GM12801 (cell line): ENCODE data around the gene DENND1A.

Source experiments
- TF ChIP-seq, protein P1 (sequence below): IDR thresholded peaks from one replicate; pipeline ENCODE4 v1.5.1; 2011; ENCODE audit warnings: control low read depth; ENCODE audit not compliant: insufficient read length; ENCODE audit errors: extremely low read depth

Gene DENND1A

DNA sequence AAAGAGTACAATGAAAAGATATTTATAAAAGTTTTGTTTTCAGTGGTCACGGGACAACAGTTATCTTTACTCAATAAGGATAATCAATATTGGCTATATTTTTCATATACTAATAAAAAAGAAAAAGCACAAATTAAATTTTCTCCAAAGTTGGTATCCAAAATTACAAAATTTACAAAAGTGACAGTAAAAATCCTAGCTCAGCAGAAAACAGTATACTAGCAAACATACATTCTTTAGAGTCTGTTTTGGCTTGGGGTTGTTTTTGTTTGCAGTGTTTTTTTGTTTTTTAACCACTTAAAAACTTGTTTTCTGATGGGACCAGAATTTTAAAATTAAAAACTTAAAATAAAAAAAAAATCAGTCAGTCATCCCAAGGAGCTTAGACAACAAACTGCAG is 183.2 kb downstream of the DENND1A start:
- TF ChIP-seq, protein P1, sequence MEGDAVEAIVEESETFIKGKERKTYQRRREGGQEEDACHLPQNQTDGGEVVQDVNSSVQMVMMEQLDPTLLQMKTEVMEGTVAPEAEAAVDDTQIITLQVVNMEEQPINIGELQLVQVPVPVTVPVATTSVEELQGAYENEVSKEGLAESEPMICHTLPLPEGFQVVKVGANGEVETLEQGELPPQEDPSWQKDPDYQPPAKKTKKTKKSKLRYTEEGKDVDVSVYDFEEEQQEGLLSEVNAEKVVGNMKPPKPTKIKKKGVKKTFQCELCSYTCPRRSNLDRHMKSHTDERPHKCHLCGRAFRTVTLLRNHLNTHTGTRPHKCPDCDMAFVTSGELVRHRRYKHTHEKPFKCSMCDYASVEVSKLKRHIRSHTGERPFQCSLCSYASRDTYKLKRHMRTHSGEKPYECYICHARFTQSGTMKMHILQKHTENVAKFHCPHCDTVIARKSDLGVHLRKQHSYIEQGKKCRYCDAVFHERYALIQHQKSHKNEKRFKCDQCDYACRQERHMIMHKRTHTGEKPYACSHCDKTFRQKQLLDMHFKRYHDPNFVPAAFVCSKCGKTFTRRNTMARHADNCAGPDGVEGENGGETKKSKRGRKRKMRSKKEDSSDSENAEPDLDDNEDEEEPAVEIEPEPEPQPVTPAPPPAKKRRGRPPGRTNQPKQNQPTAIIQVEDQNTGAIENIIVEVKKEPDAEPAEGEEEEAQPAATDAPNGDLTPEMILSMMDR, result no peak

DNA sequence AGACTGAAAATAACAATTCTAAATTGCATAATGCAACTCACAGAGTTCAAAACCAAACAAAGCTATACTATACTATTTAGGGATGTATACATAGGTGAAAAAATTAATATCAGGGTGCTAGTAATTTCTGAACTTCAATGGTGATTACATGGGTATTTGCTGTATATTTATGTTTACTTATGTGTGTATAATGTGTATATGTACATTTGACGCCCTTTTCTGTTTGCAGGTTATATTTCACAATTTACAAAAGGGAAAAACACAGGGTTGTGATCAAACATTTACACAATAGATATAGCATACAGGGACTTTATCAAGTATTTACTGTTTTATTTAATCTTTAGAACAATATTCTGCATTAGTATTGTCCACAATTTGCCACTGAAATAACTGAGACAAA is 184.0 kb downstream of the DENND1A start:
- TF ChIP-seq, protein P1, result no peak

DNA sequence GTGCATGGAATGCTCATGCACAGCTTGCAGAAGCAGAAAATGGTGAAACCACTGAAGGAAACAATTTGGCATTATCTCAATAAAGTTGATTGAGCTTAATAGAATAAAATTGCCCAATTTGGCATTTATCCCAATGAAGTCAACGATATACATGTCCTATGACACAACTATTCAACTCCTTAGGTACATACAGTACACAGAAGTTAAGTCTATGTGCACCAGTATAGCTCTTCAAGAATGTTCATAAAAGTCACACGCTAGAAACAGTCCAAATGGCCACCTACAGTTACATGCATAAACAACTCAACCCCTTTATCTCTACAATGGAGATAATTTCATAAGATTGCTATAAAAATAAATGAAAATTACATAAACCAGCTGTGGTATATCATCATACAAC is 184.5 kb downstream of the DENND1A start:
- TF ChIP-seq, protein P1, result no peak

DNA sequence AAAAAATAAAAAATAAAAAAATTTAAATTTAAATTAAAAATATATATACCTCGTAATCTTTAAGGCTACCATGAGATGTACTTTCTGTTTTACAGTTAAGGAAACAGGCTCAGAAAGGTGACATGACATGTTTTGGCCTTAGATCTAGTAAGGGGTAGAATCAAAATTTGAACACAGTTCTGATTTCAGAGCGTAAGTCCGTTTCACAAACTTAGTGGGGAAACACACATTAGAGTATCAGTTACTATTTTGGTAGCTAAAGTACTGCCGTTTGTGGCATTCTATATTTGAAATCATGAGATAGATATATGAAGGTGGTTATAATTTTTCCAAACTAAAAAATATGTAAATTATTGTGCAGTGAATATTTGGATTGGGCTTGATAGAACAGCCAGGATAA is 186.2 kb downstream of the DENND1A start:
- TF ChIP-seq, protein P1, result no peak

DNA sequence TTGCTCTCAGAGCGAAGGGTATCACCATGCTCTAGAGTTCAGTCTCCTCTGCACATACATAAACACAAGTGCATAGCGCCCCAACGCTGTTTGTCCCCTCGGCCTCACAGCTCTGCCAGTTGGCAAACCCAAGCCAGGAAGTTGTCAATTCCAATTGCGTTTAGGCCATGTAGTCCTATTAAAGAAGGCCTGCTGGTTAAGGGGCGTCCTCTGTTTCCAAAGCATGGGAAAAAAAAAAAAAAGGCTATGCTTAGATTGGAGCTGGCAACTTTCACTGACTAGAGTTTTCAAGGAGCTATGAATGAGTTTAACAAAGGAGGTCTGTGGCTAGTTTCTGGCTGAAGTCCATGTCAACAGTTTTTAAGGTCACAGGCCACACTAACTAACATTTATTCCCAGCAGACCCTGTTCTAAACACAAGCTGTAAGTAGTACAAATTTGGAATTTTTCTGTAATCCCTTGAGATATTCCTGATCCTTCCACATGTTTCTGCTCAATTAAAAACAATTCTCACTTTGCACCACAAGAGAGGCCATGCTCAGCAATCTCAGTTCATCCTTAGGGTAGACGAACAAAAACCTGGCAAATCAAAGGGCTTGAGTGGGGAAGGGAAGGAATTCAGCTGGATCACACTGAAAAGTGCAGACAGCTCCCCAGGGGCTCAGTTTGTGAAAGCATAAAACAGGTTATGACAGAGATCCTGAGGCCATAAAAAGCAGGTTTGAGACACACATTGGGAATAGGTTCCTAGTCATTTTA is 187.7 kb downstream of the DENND1A start:
- TF ChIP-seq, protein P1, result no peak

DNA sequence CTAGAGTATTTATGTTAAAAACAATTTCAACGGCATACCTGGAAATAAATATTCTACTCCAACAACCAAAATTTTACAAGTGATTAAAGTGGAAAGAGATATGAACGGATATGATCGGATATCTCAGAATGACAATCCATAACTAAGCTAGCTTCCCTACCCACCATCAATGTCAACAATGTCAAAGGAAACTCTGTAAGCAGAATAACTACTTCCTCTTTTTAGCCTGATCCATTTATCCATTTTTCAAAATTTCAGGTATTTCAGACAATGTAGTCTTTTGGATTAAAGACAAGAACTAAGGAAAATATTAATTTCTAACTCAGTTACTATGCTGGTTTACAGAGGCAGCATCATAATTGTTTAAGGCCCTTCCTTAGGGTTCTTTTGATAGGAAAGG is 188.7 kb downstream of the DENND1A start:
- TF ChIP-seq, protein P1, result no peak

DNA sequence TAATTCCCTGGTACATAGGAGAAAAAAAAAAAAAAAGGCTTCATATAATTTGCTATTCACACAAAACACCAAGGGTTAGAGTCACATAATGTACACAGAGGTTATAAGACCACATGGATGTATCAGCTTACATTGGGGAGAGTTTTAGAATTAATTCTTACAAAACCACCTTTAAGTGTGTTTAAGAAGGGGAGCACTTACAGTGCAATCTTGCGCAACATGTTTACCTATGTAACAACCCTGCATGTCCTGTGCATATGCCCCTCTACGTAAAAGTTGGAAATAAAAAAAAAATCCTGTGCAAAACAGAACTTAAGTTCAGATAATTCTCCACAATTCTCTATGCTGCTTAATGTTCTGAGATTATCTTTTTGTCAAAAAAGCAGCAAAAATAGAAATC is 190.0 kb downstream of the DENND1A start:
- TF ChIP-seq, protein P1, result no peak
